ENCODE results near the gene AJAP1.

DNA sequence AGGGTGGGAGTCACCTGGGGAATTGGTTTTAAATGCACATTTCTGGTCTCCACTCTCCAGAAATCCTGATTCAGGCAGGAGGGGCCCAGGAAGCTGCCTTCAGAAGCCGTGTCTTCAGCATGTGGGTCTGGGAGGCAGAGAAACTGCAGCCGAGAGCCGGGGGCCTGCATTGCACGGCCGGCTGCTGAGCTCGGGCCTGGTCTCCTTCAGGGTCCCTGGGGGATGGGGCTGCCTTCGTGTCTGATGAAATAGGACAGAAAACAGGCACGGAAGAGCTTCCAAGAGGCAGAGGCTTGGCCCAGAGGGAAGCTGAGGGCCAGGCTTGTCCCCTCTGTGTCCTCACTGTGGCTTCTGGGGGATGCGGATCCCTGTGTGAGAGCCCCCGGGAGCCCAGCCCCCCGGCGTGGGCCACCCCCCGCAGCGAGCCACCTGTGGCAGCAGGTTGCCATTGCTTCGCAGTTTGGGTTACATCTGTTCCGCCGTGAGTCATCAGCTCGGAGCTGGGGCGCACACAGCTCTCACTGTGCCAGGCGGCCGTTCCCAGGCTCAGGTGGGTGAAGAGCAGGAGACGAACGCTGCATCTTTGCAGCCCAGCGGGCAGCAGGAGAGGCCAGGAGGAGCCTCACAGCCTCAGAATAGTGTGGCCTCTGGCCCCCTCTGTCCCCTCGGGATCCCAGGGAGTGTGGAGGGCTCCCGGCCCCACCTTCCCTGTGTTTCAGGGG lies 72.4 kb downstream of the AJAP1 start:
- TF ChIP-seq, protein P1, sequence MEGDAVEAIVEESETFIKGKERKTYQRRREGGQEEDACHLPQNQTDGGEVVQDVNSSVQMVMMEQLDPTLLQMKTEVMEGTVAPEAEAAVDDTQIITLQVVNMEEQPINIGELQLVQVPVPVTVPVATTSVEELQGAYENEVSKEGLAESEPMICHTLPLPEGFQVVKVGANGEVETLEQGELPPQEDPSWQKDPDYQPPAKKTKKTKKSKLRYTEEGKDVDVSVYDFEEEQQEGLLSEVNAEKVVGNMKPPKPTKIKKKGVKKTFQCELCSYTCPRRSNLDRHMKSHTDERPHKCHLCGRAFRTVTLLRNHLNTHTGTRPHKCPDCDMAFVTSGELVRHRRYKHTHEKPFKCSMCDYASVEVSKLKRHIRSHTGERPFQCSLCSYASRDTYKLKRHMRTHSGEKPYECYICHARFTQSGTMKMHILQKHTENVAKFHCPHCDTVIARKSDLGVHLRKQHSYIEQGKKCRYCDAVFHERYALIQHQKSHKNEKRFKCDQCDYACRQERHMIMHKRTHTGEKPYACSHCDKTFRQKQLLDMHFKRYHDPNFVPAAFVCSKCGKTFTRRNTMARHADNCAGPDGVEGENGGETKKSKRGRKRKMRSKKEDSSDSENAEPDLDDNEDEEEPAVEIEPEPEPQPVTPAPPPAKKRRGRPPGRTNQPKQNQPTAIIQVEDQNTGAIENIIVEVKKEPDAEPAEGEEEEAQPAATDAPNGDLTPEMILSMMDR (conservative IDR thresholded peaks at IDR 0.05; ENCODE audit: low read length): no peak
- TF ChIP-seq EZH2phosphoT487 (IDR thresholded peaks at IDR 0.05; ENCODE audit: borderline replicate concordance, low read depth, low read length): no peak
